CD14-positive monocyte (primary cell): ENCODE measurements around the gene OR10K1. TPM values are rescaled to one million over a fixed set of nuclear protein-coding genes. Genes with fewer than 3 reads are reported as not detected.

Experiments used
- DNase-seq, 3 donors: peaks; one replicate each; pipeline ENCODE4 v3.0.0-alpha.2; 2011 to 2022
- H2AFZ ChIP-seq: 2 replicates; pipeline ENCODE4 v1.6.0; 2012; ENCODE audit warnings: mild to moderate bottlenecking, low read depth, low read length, inconsistent platforms; ENCODE audit not compliant: insufficient read depth, poor library complexity, severe bottlenecking
- H3K27ac ChIP-seq, 2 donors: 1 replicate in 1 of 2; 2 replicates in 1 of 2; pipeline ENCODE4 v1.5.1; 2012 to 2013; ENCODE audit warnings: low read length in 2 of 2, control low read depth in 1 of 2, inconsistent platforms in 1 of 2, low read depth in 1 of 2, mild to moderate bottlenecking in 1 of 2
- H3K27me3 ChIP-seq, 2 donors: one replicate each; pipeline versions ENCODE4 v1.6.0 to v1.6.1; 2011 to 2013; ENCODE audit warnings: low read length in 2 of 2; ENCODE audit not compliant: control insufficient read depth in 2 of 2, insufficient read depth in 2 of 2
- H3K36me3 ChIP-seq, 2 donors: replicated peaks in 1 of 2; 1 replicate in 1 of 2; 2 replicates in 1 of 2; pipeline versions ENCODE4 v1.5.1 to v1.6.1; 2012 to 2013; ENCODE audit warnings: low read length in 2 of 2, control low read depth in 1 of 2, inconsistent platforms in 1 of 2, mild to moderate bottlenecking in 1 of 2; ENCODE audit not compliant: insufficient read depth in 2 of 2, control insufficient read depth in 1 of 2
- H3K4me1 ChIP-seq, 2 donors: 1 replicate in 1 of 2; 2 replicates in 1 of 2; pipeline versions ENCODE4 v1.5.1 to v1.6.1; 2012 to 2013; ENCODE audit warnings: low read length in 2 of 2, control low read depth in 1 of 2, inconsistent platforms in 1 of 2, mild to moderate bottlenecking in 1 of 2, moderate library complexity in 1 of 2; ENCODE audit not compliant: insufficient read depth in 2 of 2, control insufficient read depth in 1 of 2
- H3K4me2 ChIP-seq: replicated peaks from 2 replicates; pipeline ENCODE3; 2012; ENCODE audit warnings: low read length, moderate library complexity, mild to moderate bottlenecking; ENCODE audit not compliant: poor library complexity, severe bottlenecking; ENCODE audit errors: extremely low read depth
- H3K4me3 ChIP-seq, 3 experiments: fragments of 200-600 bp in 1 of 3; sonication (generic) in 1 of 3; replicated peaks in 1 of 3; 1 replicate in 2 of 3; 2 replicates in 1 of 3; pipeline ENCODE4 v1.5.1; 2011 to 2013; ENCODE audit warnings: low read length in 3 of 3, mild to moderate bottlenecking in 3 of 3, control low read depth in 2 of 3, low read depth in 2 of 3, inconsistent platforms in 1 of 3, moderate library complexity in 1 of 3
- H3K79me2 ChIP-seq: 2 replicates; pipeline ENCODE4 v1.6.0; 2012; ENCODE audit warnings: mild to moderate bottlenecking, control low read depth, inconsistent platforms, low read length, moderate library complexity; ENCODE audit not compliant: insufficient read depth
- H3K9ac ChIP-seq: 2 replicates; pipeline ENCODE4 v1.6.0; 2017; ENCODE audit warnings: low read length, mild to moderate bottlenecking; ENCODE audit not compliant: insufficient read depth, poor library complexity, severe bottlenecking
- H3K9me3 ChIP-seq, 2 donors: replicated peaks in 1 of 2; 1 replicate in 1 of 2; 2 replicates in 1 of 2; pipeline versions ENCODE4 v1.5.1 to v1.6.1; 2012 to 2013; ENCODE audit warnings: low read length in 2 of 2, control low read depth in 1 of 2; ENCODE audit not compliant: control insufficient read depth in 1 of 2, insufficient read depth in 1 of 2
- H4K20me1 ChIP-seq: 2 replicates; pipeline ENCODE4 v1.6.0; 2012; ENCODE audit warnings: mild to moderate bottlenecking, low read length, control low read depth, moderate library complexity; ENCODE audit not compliant: insufficient read depth
- H3K27ac Mint-ChIP-seq, 7 donors: one replicate each; pipeline ENCODE4 v1.8.0; 2020; ENCODE audit warnings: mild to moderate bottlenecking in 7 of 7, mixed read lengths in 7 of 7, moderate library complexity in 6 of 7, inconsistent platforms in 2 of 7
- H3K27me3 Mint-ChIP-seq, 3 donors: one replicate each; pipeline ENCODE4 v1.8.0; 2021 to 2022; ENCODE audit warnings: low read depth in 3 of 3, mild to moderate bottlenecking in 3 of 3, mixed read lengths in 3 of 3, moderate library complexity in 3 of 3, inconsistent platforms in 1 of 3
- H3K36me3 Mint-ChIP-seq, 2 donors: one replicate each; pipeline ENCODE4 v1.8.0; 2020; ENCODE audit warnings: mixed read lengths in 2 of 2, inconsistent platforms in 1 of 2, mild to moderate bottlenecking in 1 of 2
- H3K4me1 Mint-ChIP-seq: one replicate; pipeline ENCODE4 v1.8.0; 2020; ENCODE audit warnings: mild to moderate bottlenecking, mixed read lengths
- H3K4me3 Mint-ChIP-seq, 2 donors: one replicate each; pipeline ENCODE4 v1.8.0; 2020; ENCODE audit warnings: mild to moderate bottlenecking in 2 of 2, mixed read lengths in 2 of 2, moderate library complexity in 1 of 2
- H3K9me3 Mint-ChIP-seq, 7 donors: one replicate each; pipeline ENCODE4 v1.8.0; 2020 to 2022; ENCODE audit warnings: mixed read lengths in 7 of 7, mild to moderate bottlenecking in 6 of 7, moderate library complexity in 6 of 7, inconsistent platforms in 2 of 7
- CTCF ChIP-seq: fragments of 200-600 bp; IDR thresholded peaks from one replicate; pipeline ENCODE4 v1.8.0; 2022; ENCODE audit warnings: antibody characterized with exemption, mild to moderate bottlenecking
- intact Hi-C, 2 donors: fragments of 100-400 bp; cut with micrococcal nuclease; formaldehyde crosslinking; loops; one replicate each; pipeline versions ENCODE4 v1.15.0 to v1.15.1; 2023
- polyA plus RNA-seq, 3 donors: library from polyadenylated mRNA; depleted of rRNA in 1 of 3; unstranded in 2 of 3; stranded (reverse) in 1 of 3; fragments of 300-500 nt in 2 of 3; fragments of >200 nt in 1 of 3; fragmentation: Illumina TruSeq in 2 of 3; gene quantifications; 1 replicate in 2 of 3; 2 replicates in 1 of 3; pipeline ENCODE4 v1.2.3, GENCODE V29; 2012 to 2021

OR10K1 gene
- polyA plus RNA-seq, 3 donors, result not detected

GRCh38 chr1:158516966-158517365 lies 55.3 kb downstream of the OR10K1 start:
- Mint-ChIP-seq H3K4me3 (no peak overlapping the region), H3K27ac (no peak overlapping the region), H3K36me3 (no peaks in the 10 kb centered on the region), H3K4me1 (no peaks in the 10 kb centered on the region), H3K9me3 (peaks cover 0 to 2% (median 0%) of the 10 kb centered on the region in 7 donors), H3K27me3 (peaks cover 0 to 8% (median 3%) of the 10 kb centered on the region in 3 donors)
- Histone ChIP-seq H3K4me2 (no peak overlapping the region), H3K36me3 (no peaks in the 10 kb centered on the region), H3K9ac (no peak overlapping the region), H4K20me1 (no peaks in the 10 kb centered on the region), H3K4me1 (no peaks in the 10 kb centered on the region), H3K27ac (no peak overlapping the region), H3K79me2 (no peaks in the 10 kb centered on the region), H3K9me3 (no peaks in the 10 kb centered on the region), H3K27me3 (peaks cover 0 to 6% of the 10 kb centered on the region in 2 donors), H2AFZ (no peak overlapping the region), H3K4me3 (no peak overlapping the region)
- no peak for DNase-seq
- TF ChIP-seq CTCF, result no peak
- intact Hi-C loops, result no loop called here

Other genes with a start within 250 kb of the OR10K1 start
- 1 to 10 TPM; 3.5 to 7.8 (median 7.7) TPM for gene CD1A, start 207.4 kb upstream of the OR10K1 start, polyA plus RNA-seq
- 10 to 100 TPM; 43.4 to 55.4 (median 45.8) TPM for gene CD1C, start 171.9 kb upstream of the OR10K1 start, polyA plus RNA-seq
- gene CD1B, start 130.3 kb upstream of the OR10K1 start, polyA plus RNA-seq, result 1 to 10 TPM; 1.3 to 2.7 (median 2.3) TPM
- 1 to 10 TPM; 3.1 to 6.3 (median 3.3) TPM for gene CD1E, start 107.9 kb upstream of the OR10K1 start, polyA plus RNA-seq
- not detected for gene OR10T2, start 62.4 kb upstream of the OR10K1 start, polyA plus RNA-seq
- not detected for gene OR10K2, start 35.6 kb upstream of the OR10K1 start, polyA plus RNA-seq
- not detected for gene OR10R2, start 10.4 kb downstream of the OR10K1 start, polyA plus RNA-seq
- gene OR6Y1, start 92.6 kb downstream of the OR10K1 start, polyA plus RNA-seq, result not detected
- gene OR6P1, start 108.7 kb downstream of the OR10K1 start, polyA plus RNA-seq, result not detected
- gene OR10X1, start 118.1 kb downstream of the OR10K1 start, polyA plus RNA-seq, result not detected
- gene OR10Z1, start 143.4 kb downstream of the OR10K1 start, polyA plus RNA-seq, result not detected
- gene SPTA1, start 224.9 kb downstream of the OR10K1 start, polyA plus RNA-seq, result under 1 TPM in 2 of 3 donors, not detected in 1; 0.19 to 0.28 TPM
- not detected for gene OR6K2, start 238.8 kb downstream of the OR10K1 start, polyA plus RNA-seq